Lung (tissue), 12 donors: ENCODE data around the gene ROPN1. TPM values are rescaled to one million over a fixed set of nuclear protein-coding genes. Genes with fewer than 3 reads are reported as not detected.

ENCODE experiments used
- ATAC-seq: fragments of 200-7000 bp; cut with Tn5 transposase; one replicate; pipeline ENCODE4 v1.9.1; 2020; ENCODE audit warnings: moderate number of reproducible peaks; ENCODE audit not compliant: insufficient read depth, low FRiP score
- DNase-seq, 3 donors: peaks; one replicate each; pipeline ENCODE4 v3.0.0-alpha.2; 2013 to 2017
- H3K27ac ChIP-seq, 2 donors: one replicate each; pipeline ENCODE4 v1.5.1; 2013; ENCODE audit warnings: mild to moderate bottlenecking in 2 of 2, moderate library complexity in 2 of 2, control low read depth in 1 of 2, inconsistent platforms in 1 of 2, low read depth in 1 of 2, low read length in 1 of 2
- H3K27me3 ChIP-seq, 3 donors: one replicate each; pipeline ENCODE4 v1.5.1; 2013; ENCODE audit warnings: low read length in 2 of 3; ENCODE audit not compliant: control insufficient read depth in 3 of 3, insufficient read depth in 3 of 3
- H3K36me3 ChIP-seq, 4 donors: one replicate each; pipeline ENCODE4 v1.5.1; 2013; ENCODE audit warnings: low read length in 4 of 4, mild to moderate bottlenecking in 1 of 4, moderate library complexity in 1 of 4; ENCODE audit not compliant: control insufficient read depth in 4 of 4, insufficient read depth in 4 of 4
- H3K4me1 ChIP-seq, 5 donors: one replicate each; pipeline ENCODE4 v1.5.1; 2013; ENCODE audit warnings: low read length in 5 of 5, mild to moderate bottlenecking in 2 of 5, moderate library complexity in 1 of 5; ENCODE audit not compliant: control insufficient read depth in 5 of 5, insufficient read depth in 5 of 5
- H3K4me3 ChIP-seq: one replicate; pipeline ENCODE4 v1.5.1; 2013; ENCODE audit warnings: mild to moderate bottlenecking, control low read depth, moderate library complexity
- H3K9ac ChIP-seq, 2 donors: one replicate each; pipeline ENCODE4 v1.5.1; 2013; ENCODE audit warnings: low read length in 2 of 2, control low read depth in 1 of 2; ENCODE audit not compliant: insufficient read depth in 1 of 2
- H3K9me3 ChIP-seq, 4 donors: one replicate each; pipeline ENCODE4 v1.5.1; 2013; ENCODE audit warnings: low read length in 3 of 4, mild to moderate bottlenecking in 1 of 4, moderate library complexity in 1 of 4; ENCODE audit not compliant: control insufficient read depth in 4 of 4, insufficient read depth in 3 of 4
- CTCF ChIP-seq: IDR thresholded peaks from 2 replicates; pipeline ENCODE4 v1.5.1; 2012; ENCODE audit warnings: mild to moderate bottlenecking; ENCODE audit errors: control extremely low read depth, extremely low read depth
- WGBS, 2 donors: extraction: QIAGEN DNeasy Blood & Tissue Kit; methylation state at CpG; one replicate each; pipeline ENCODE4 v1.1.7; 2013; 5-methylcytosine and 5-hydroxymethylcytosine counted together
- polyA plus RNA-seq, 2 donors: library from polyadenylated mRNA; stranded (reverse); fragments of 200-250 nt; gene quantifications; one replicate each; pipeline ENCODE4 v1.2.1, GENCODE V29; 2013
- total RNA-seq, 2 donors: library from RNA; depleted of rRNA in 1 of 2; stranded (reverse); fragments of >200 nt in 1 of 2; gene quantifications; one replicate each; pipeline ENCODE4 v1.2.1, GENCODE V29; 2014 to 2021
- donor health status: control.
- donor health status: control.
- donor health status: Bipolar disorder and iron deficiency.
- donor health status: healthy.
- donor health status: DM: yes; HTN: yes; CAD: no.

ROPN1 gene
- total and polyA plus RNA-seq, 4 donors: not detected

DNA sequence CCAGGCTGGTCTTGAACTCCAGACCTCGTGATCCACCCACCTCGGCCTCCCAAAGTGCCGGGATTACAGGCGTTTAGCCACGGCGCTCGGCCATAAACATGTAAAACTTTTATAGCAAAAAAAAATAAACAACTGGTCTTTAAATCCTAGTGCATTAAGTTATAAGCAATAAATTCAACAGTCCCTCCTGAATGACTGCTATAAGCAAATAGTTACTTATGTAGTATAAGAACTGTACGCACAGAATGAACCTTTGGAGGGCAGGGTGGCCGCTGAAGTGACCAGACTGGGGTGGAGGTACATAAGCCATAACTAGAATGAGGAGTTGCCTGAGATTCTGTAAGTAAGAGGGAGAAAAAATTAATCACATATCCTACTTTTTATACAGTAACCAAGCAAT, 43.5 kb downstream of the ROPN1 start:
- no peak for ATAC-seq
- 98 to 99% methylated on average over 9 of the region's 9 CpGs for WGBS, 2 donors
- DNase-seq: no peak
- no peak for TF ChIP-seq CTCF
- Histone ChIP-seq H3K4me1 (peaks cover 0 to 6% (median 0%) of the 10 kb centered on the region in 5 donors), H3K9me3 (no peaks in the 10 kb centered on the region), H3K36me3 (peaks cover 9 to 54% (median 33%) of the 10 kb centered on the region in 4 donors), H3K27ac (no peak overlapping the region), H3K4me3 (no peak overlapping the region), H3K9ac (no peak overlapping the region), H3K27me3 (no peaks in the 10 kb centered on the region)

GRCh38 chr3:123947482-123947881, 44.4 kb downstream of the ROPN1 start:
- H3K27me3 ChIP-seq: no peaks in the 10 kb centered on the region
- peaks cover 0 to 2% (median 0%) of the 10 kb centered on the region in 5 donors for H3K4me1 ChIP-seq
- H3K9ac ChIP-seq: no peak overlapping the region
- peaks cover 8 to 47% (median 30%) of the 10 kb centered on the region in 4 donors for H3K36me3 ChIP-seq
- H3K4me3 ChIP-seq: no peak overlapping the region
- no peaks in the 10 kb centered on the region for H3K9me3 ChIP-seq
- DNase-seq (no peak), ATAC-seq (no peak)
- TF ChIP-seq CTCF: no peak
- H3K27ac ChIP-seq: no peak overlapping the region

DNA sequence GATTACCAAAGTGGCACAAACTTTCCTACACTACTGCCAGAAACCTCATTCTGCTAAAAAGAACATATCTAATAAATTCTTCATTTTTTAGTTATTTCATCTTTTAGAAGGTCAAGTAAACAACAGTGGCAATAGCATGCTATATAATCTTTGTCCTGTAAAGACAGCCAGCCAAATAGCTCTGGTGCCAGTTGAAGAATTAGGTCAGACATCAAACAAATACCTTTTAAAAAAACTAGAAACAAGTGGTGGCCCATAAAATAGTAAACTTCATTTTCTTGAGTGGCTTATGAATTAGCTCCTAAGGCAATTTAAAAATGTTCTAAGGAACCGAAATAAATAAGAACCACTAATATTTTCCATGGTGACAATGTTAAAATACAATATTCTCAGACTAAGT, 50.4 kb downstream of the ROPN1 start:
- Histone ChIP-seq H3K9me3 (no peaks in the 10 kb centered on the region), H3K4me1 (no peaks in the 10 kb centered on the region), H3K27me3 (no peaks in the 10 kb centered on the region), H3K27ac (no peak overlapping the region), H3K9ac (no peak overlapping the region), H3K36me3 (peaks cover 2 to 38% (median 18%) of the 10 kb centered on the region in 4 donors), H3K4me3 (no peak overlapping the region)
- no peak for DNase-seq
- WGBS, 2 donors: 86 to 88% methylated on average over 1 of the region's 1 CpG
- no peak for ATAC-seq
- no peak for TF ChIP-seq CTCF

DNA sequence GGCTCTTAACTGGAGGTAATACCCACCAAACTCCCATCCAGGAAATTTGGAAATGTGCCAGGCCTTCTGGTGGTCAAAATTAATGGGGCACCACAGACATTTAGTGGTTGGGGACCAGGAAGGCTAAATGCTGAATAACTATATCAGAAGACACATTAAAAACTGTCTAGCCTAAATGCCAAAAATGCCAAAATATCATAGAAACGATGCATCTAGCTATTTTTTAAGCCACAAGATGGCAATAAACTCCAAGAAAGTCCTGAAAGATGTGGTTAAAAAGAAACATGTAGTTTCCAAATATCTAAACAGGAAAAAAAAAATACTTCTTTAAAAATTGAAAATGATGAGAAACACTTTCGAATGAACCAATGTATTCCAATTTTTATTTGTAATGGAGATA, 50.8 kb downstream of the ROPN1 start:
- H3K9me3 ChIP-seq: no peaks in the 10 kb centered on the region
- TF ChIP-seq CTCF: no peak
- H3K4me3 ChIP-seq: no peak overlapping the region
- H3K9ac ChIP-seq: no peak overlapping the region
- DNase-seq: peak in 2 of 3 donors; percentile 18 to 28
- no peaks in the 10 kb centered on the region for H3K4me1 ChIP-seq
- no peak for ATAC-seq
- peaks cover 2 to 38% (median 18%) of the 10 kb centered on the region in 4 donors for H3K36me3 ChIP-seq
- H3K27me3 ChIP-seq: no peaks in the 10 kb centered on the region
- whole genome bisulfite sequencing, 2 donors: 64 to 74% methylated on average over 2 of the region's 2 CpGs
- no peak overlapping the region for H3K27ac ChIP-seq
